ENCODE results near the gene LILRB5. TPM values are rescaled to one million over a fixed set of nuclear protein-coding genes. Genes with fewer than 3 reads are reported as not detected.
"Not testable (repeated sequence)": the region's sequence is repeated elsewhere in the genome, so short reads cannot be mapped to it uniquely, and the experiment has no call there.

LILRB5 gene
- total RNA-seq, 1 experiment from 2014 or later = not detected

GRCh38 chr19:54280441-54280840, 23.4 kb upstream of the LILRB5 start:
- H3K4me1 ChIP-seq; H3K36me3 ChIP-seq (ENCODE audit: control insufficient read depth, insufficient read depth, low read length); CTCF ChIA-PET; POLR2A ChIA-PET; H3K4me1 Mint-ChIP-seq (ENCODE audit: low read depth, unreplicated experiment); DNase-seq; H3K27ac Mint-ChIP-seq (ENCODE audit: unreplicated experiment); H3K9me3 ChIP-seq; H3K4me3 ChIP-seq (ENCODE audit: low read depth, low read length); H3K27me3 ChIP-seq (replicated peaks; ENCODE audit: control insufficient read depth, insufficient read depth, low read length); H3K36me3 Mint-ChIP-seq (ENCODE audit: insufficient read depth, unreplicated experiment); H3K4me3 Mint-ChIP-seq (ENCODE audit: unreplicated experiment); BruUV-seq (replicated peaks); intact Hi-C loops (cut with micrococcal nuclease; ENCODE audit: unreplicated experiment); H3K9me3 Mint-ChIP-seq (ENCODE audit: unreplicated experiment): not testable (repeated sequence)
- H3K27me3 Mint-ChIP-seq (ENCODE audit: insufficient read depth, unreplicated experiment) = peaks cover 48% of the 10 kb centered on the region

- CTCF ChIA-PET; BruUV-seq (replicated peaks); H3K27me3 ChIP-seq (replicated peaks; ENCODE audit: control insufficient read depth, insufficient read depth, low read length); H3K36me3 ChIP-seq (ENCODE audit: control insufficient read depth, insufficient read depth, low read length); H3K4me1 Mint-ChIP-seq (ENCODE audit: low read depth, unreplicated experiment); DNase-seq; H3K4me3 Mint-ChIP-seq (ENCODE audit: unreplicated experiment); H3K9me3 ChIP-seq; H3K36me3 Mint-ChIP-seq (ENCODE audit: insufficient read depth, unreplicated experiment); H3K4me1 ChIP-seq; H3K9me3 Mint-ChIP-seq (ENCODE audit: unreplicated experiment); intact Hi-C loops (cut with micrococcal nuclease; ENCODE audit: unreplicated experiment); POLR2A ChIA-PET; H3K4me3 ChIP-seq (ENCODE audit: low read depth, low read length); H3K27ac Mint-ChIP-seq (ENCODE audit: unreplicated experiment): not testable (repeated sequence)
- peaks cover 47% of the 10 kb centered on the region for H3K27me3 Mint-ChIP-seq (ENCODE audit: insufficient read depth, unreplicated experiment)
These were observed 23.0 kb upstream of the LILRB5 start for GRCh38 chr19:54280025-54280424.

- ChIA-PET POLR2A (no interaction called here), CTCF (no interaction called here)
- H3K4me1 Mint-ChIP-seq (ENCODE audit: low read depth, unreplicated experiment) = no peaks in the 10 kb centered on the region
- H3K36me3 Mint-ChIP-seq (ENCODE audit: insufficient read depth, unreplicated experiment) = no peaks in the 10 kb centered on the region
- intact Hi-C loops (cut with micrococcal nuclease; ENCODE audit: unreplicated experiment) = no loop called here
- Histone ChIP-seq H3K9me3 (no peaks in the 10 kb centered on the region), H3K4me1 (no peaks in the 10 kb centered on the region), H3K36me3 (ENCODE audit: control insufficient read depth, insufficient read depth, low read length) (no peaks in the 10 kb centered on the region), H3K27me3 (replicated peaks; ENCODE audit: control insufficient read depth, insufficient read depth, low read length) (no peaks in the 10 kb centered on the region; the same call in 1 of the 2 replicates), H3K4me3 (ENCODE audit: low read depth, low read length) (no peak overlapping the region)
- no peak overlapping the region for H3K27ac Mint-ChIP-seq (ENCODE audit: unreplicated experiment)
- no peak for TF ChIP-seq CTCF (IDR thresholded peaks at IDR 0.05; ENCODE audit: insufficient read depth in 1 of 2, low read depth in 1 of 2, low read length in 1 of 2, severe bottlenecking in 1 of 2, unreplicated experiment in 1 of 2)
- H3K27me3 Mint-ChIP-seq (ENCODE audit: insufficient read depth, unreplicated experiment) = peaks cover 44% of the 10 kb centered on the region
- DNase-seq = no peak
- H3K9me3 Mint-ChIP-seq (ENCODE audit: unreplicated experiment) = no peaks in the 10 kb centered on the region
- no peak overlapping the region for H3K4me3 Mint-ChIP-seq (ENCODE audit: unreplicated experiment)
- no TSS peak for BruUV-seq (replicated peaks)
These were observed 22.4 kb upstream of the LILRB5 start for GRCh38 chr19:54279406-54279962.

- BruUV-seq (replicated peaks) = not testable (repeated sequence)
These were observed 21.6 kb upstream of the LILRB5 start for GRCh38 chr19:54278571-54279195.

GRCh38 chr19:54278056-54278455, 21.0 kb upstream of the LILRB5 start:
- H3K36me3 ChIP-seq (ENCODE audit: control insufficient read depth, insufficient read depth, low read length); H3K36me3 Mint-ChIP-seq (ENCODE audit: insufficient read depth, unreplicated experiment); H3K4me1 ChIP-seq; H3K4me3 Mint-ChIP-seq (ENCODE audit: unreplicated experiment); H3K27me3 ChIP-seq (replicated peaks; ENCODE audit: control insufficient read depth, insufficient read depth, low read length); H3K27ac Mint-ChIP-seq (ENCODE audit: unreplicated experiment); H3K9me3 Mint-ChIP-seq (ENCODE audit: unreplicated experiment); BruUV-seq (replicated peaks); H3K4me3 ChIP-seq (ENCODE audit: low read depth, low read length); intact Hi-C loops (cut with micrococcal nuclease; ENCODE audit: unreplicated experiment); DNase-seq; H3K9me3 ChIP-seq; POLR2A ChIA-PET; H3K4me1 Mint-ChIP-seq (ENCODE audit: low read depth, unreplicated experiment): not testable (repeated sequence)
- H3K27me3 Mint-ChIP-seq (ENCODE audit: insufficient read depth, unreplicated experiment) = peaks cover 48% of the 10 kb centered on the region
- CTCF ChIA-PET = interaction anchor here (0.6 kb wide), 1 partner anchor 52 kb away, joined by 12 read pairs; no protein-coding TSS in a partner anchor

More at GRCh38 chr19:54278571-54279195, 21.6 kb upstream of the LILRB5 start:
- H3K27me3 Mint-ChIP-seq (ENCODE audit: insufficient read depth, unreplicated experiment) = peaks cover 48% of the 10 kb centered on the region
- H3K36me3 Mint-ChIP-seq (ENCODE audit: insufficient read depth, unreplicated experiment); H3K4me1 ChIP-seq; H3K4me3 Mint-ChIP-seq (ENCODE audit: unreplicated experiment); H3K27ac Mint-ChIP-seq (ENCODE audit: unreplicated experiment); H3K36me3 ChIP-seq (ENCODE audit: control insufficient read depth, insufficient read depth, low read length); H3K9me3 Mint-ChIP-seq (ENCODE audit: unreplicated experiment); DNase-seq; H3K9me3 ChIP-seq; intact Hi-C loops (cut with micrococcal nuclease; ENCODE audit: unreplicated experiment); POLR2A ChIA-PET; H3K4me1 Mint-ChIP-seq (ENCODE audit: low read depth, unreplicated experiment); CTCF ChIA-PET; H3K4me3 ChIP-seq (ENCODE audit: low read depth, low read length); H3K27me3 ChIP-seq (replicated peaks; ENCODE audit: control insufficient read depth, insufficient read depth, low read length): not testable (repeated sequence)

GRCh38 chr19:54277111-54277615, 20.1 kb upstream of the LILRB5 start:
- H3K36me3 ChIP-seq (ENCODE audit: control insufficient read depth, insufficient read depth, low read length); H3K4me3 ChIP-seq (ENCODE audit: low read depth, low read length); H3K4me1 Mint-ChIP-seq (ENCODE audit: low read depth, unreplicated experiment); BruUV-seq (replicated peaks); DNase-seq; H3K27ac Mint-ChIP-seq (ENCODE audit: unreplicated experiment); H3K9me3 Mint-ChIP-seq (ENCODE audit: unreplicated experiment); H3K9me3 ChIP-seq; intact Hi-C loops (cut with micrococcal nuclease; ENCODE audit: unreplicated experiment); H3K4me1 ChIP-seq; H3K27me3 ChIP-seq (replicated peaks; ENCODE audit: control insufficient read depth, insufficient read depth, low read length); POLR2A ChIA-PET; H3K4me3 Mint-ChIP-seq (ENCODE audit: unreplicated experiment); H3K36me3 Mint-ChIP-seq (ENCODE audit: insufficient read depth, unreplicated experiment); CTCF ChIA-PET: not testable (repeated sequence)
- peaks cover 45% of the 10 kb centered on the region for H3K27me3 Mint-ChIP-seq (ENCODE audit: insufficient read depth, unreplicated experiment)
